Caco-2 (cell line): ENCODE data around the gene CDH13. TPM values are rescaled to one million over a fixed set of nuclear protein-coding genes. Genes with fewer than 3 reads are reported as not detected.

ENCODE experiments used
- BruUV-seq: library from RNA; stranded (reverse); fragments of 400-500 nt; replicated peaks from 2 replicates; lab custom pipeline; 2021; lab: Mats Ljungman, UMichigan
- CTCF ChIA-PET: fragments of 300-600 bp; sonication (Branson Sonifier 250); formaldehyde crosslinking; loops from one replicate; lab custom pipeline; 2022; ENCODE audit warnings: antibody characterized with exemption; lab: Charles Lee
- POLR2A ChIA-PET: fragments of 300-600 bp; sonication (Branson Sonifier 250); formaldehyde crosslinking; loops from one replicate; lab custom pipeline; 2022; ENCODE audit warnings: antibody characterized with exemption; lab: Charles Lee
- DNase-seq, 2 experiments: peaks; one replicate each; pipeline versions ENCODE4 v3.0.0 to v3.0.0-alpha.2; 2020 to 2022
- H3K27me3 ChIP-seq: replicated peaks from 2 replicates; pipeline ENCODE4 v1.6.0; 2011; ENCODE audit warnings: low read length; ENCODE audit not compliant: control insufficient read depth, insufficient read depth
- H3K36me3 ChIP-seq: 2 replicates; pipeline ENCODE4 v1.5.1; 2011; ENCODE audit warnings: low read length; ENCODE audit not compliant: control insufficient read depth, insufficient read depth
- H3K4me1 ChIP-seq: fragments of 250-450 bp; sonication (Bioruptor Pico); 2 replicates; pipeline ENCODE4 v1.5.1; 2020; ENCODE audit warnings: mild to moderate bottlenecking
- H3K4me3 ChIP-seq: 2 replicates; pipeline ENCODE4 v1.5.1; 2011; ENCODE audit warnings: low read depth, mild to moderate bottlenecking, control low read depth, low read length
- H3K9me3 ChIP-seq: fragments of 250-450 bp; sonication (Bioruptor Pico); 2 replicates; pipeline ENCODE4 v1.5.1; 2020; ENCODE audit warnings: mild to moderate bottlenecking, moderate library complexity
- H3K27ac Mint-ChIP-seq: one replicate; pipeline ENCODE4 v1.8.0; 2022; ENCODE audit warnings: mixed read lengths; ENCODE audit not compliant: unreplicated experiment
- H3K27me3 Mint-ChIP-seq: one replicate; pipeline ENCODE4 v1.8.0; 2022; ENCODE audit warnings: mixed read lengths; ENCODE audit not compliant: insufficient read depth, unreplicated experiment
- H3K36me3 Mint-ChIP-seq: one replicate; pipeline ENCODE4 v1.8.0; 2022; ENCODE audit warnings: mild to moderate bottlenecking, mixed read lengths; ENCODE audit not compliant: insufficient read depth, unreplicated experiment
- H3K4me1 Mint-ChIP-seq: one replicate; pipeline ENCODE4 v1.8.0; 2022; ENCODE audit warnings: low read depth, mixed read lengths; ENCODE audit not compliant: unreplicated experiment
- H3K4me3 Mint-ChIP-seq: one replicate; pipeline ENCODE4 v1.8.0; 2022; ENCODE audit warnings: mild to moderate bottlenecking, moderate library complexity, mixed read lengths; ENCODE audit not compliant: unreplicated experiment
- H3K9me3 Mint-ChIP-seq: one replicate; pipeline ENCODE4 v1.8.0; 2022; ENCODE audit warnings: mixed read lengths; ENCODE audit not compliant: unreplicated experiment
- CTCF ChIP-seq, 2 experiments: fragments of 200-600 bp in 1 of 2; IDR thresholded peaks; 1 replicate in 1 of 2; 2 replicates in 1 of 2; pipeline versions ENCODE4 v1.5.1 to v1.8.0; 2011 to 2022; ENCODE audit warnings: antibody characterized with exemption in 1 of 2, control low read depth in 1 of 2, inconsistent platforms in 1 of 2, low read depth in 1 of 2, low read length in 1 of 2, mild to moderate bottlenecking in 1 of 2, moderate library complexity in 1 of 2; ENCODE audit not compliant: insufficient read depth in 1 of 2, severe bottlenecking in 1 of 2, unreplicated experiment in 1 of 2
- intact Hi-C: fragments of 100-400 bp; cut with micrococcal nuclease; formaldehyde crosslinking; loops from one replicate; pipeline ENCODE4 v1.10.0; 2022; ENCODE audit not compliant: unreplicated experiment
- total RNA-seq: library from RNA; stranded (reverse); gene quantifications from 2 replicates; pipeline ENCODE4 v1.2.3, GENCODE V29; 2022

Gene CDH13
- total RNA-seq, 1 experiment from 2014 or later = 2.2 TPM

GRCh38 chr16:83817022-83817421 is 1190.3 kb downstream of the CDH13 start:
- Mint-ChIP-seq H3K4me3 (no peak overlapping the region), H3K27ac (no peak overlapping the region), H3K36me3 (peaks cover 15% of the 10 kb centered on the region), H3K4me1 (peaks cover 11% of the 10 kb centered on the region), H3K27me3 (peaks cover 4% of the 10 kb centered on the region), H3K9me3 (no peaks in the 10 kb centered on the region)
- Histone ChIP-seq H3K27me3 (no peaks in the 10 kb centered on the region), H3K4me1 (peaks cover 15% of the 10 kb centered on the region), H3K9me3 (no peaks in the 10 kb centered on the region), H3K4me3 (no peak overlapping the region), H3K36me3 (no peaks in the 10 kb centered on the region)
- POLR2A ChIA-PET = no interaction called here
- CTCF ChIA-PET = no interaction called here
- DNase-seq = no peak
- no TSS peak for BruUV-seq
- TF ChIP-seq CTCF (IDR thresholded peaks at IDR 0.05; ENCODE audit: insufficient read depth in 1 of 2, low read depth in 1 of 2, low read length in 1 of 2, severe bottlenecking in 1 of 2, unreplicated experiment in 1 of 2) = no peak
- intact Hi-C loops = no loop called here

- Histone ChIP-seq H3K9me3 (no peaks in the 10 kb centered on the region), H3K36me3 (no peaks in the 10 kb centered on the region), H3K4me1 (peaks cover 14% of the 10 kb centered on the region), H3K4me3 (no peak overlapping the region), H3K27me3 (no peaks in the 10 kb centered on the region)
- H3K4me1 Mint-ChIP-seq = peaks cover 15% of the 10 kb centered on the region
- peaks cover 2% of the 10 kb centered on the region for H3K36me3 Mint-ChIP-seq
- no TSS peak for BruUV-seq
- H3K27me3 Mint-ChIP-seq = peaks cover 4% of the 10 kb centered on the region
- CTCF ChIA-PET = no interaction called here
- POLR2A ChIA-PET = no interaction called here
- intact Hi-C loops = no loop called here
- no peak for DNase-seq
- H3K9me3 Mint-ChIP-seq = no peaks in the 10 kb centered on the region
- H3K4me3 Mint-ChIP-seq = no peak overlapping the region
- no peak for TF ChIP-seq CTCF (IDR thresholded peaks at IDR 0.05; ENCODE audit: insufficient read depth in 1 of 2, low read depth in 1 of 2, low read length in 1 of 2, severe bottlenecking in 1 of 2, unreplicated experiment in 1 of 2)
- no peak overlapping the region for H3K27ac Mint-ChIP-seq
These were observed 1191.5 kb downstream of the CDH13 start for GRCh38 chr16:83818276-83818675.

- Histone ChIP-seq H3K9me3 (no peaks in the 10 kb centered on the region), H3K4me3 (no peak overlapping the region), H3K36me3 (no peaks in the 10 kb centered on the region), H3K27me3 (no peaks in the 10 kb centered on the region), H3K4me1 (peaks cover 3% of the 10 kb centered on the region)
- H3K27me3 Mint-ChIP-seq = peaks cover 4% of the 10 kb centered on the region
- ChIA-PET POLR2A (no interaction called here), CTCF (interaction anchor here (0.6 kb wide), 1 partner anchor 76 kb away, joined by 4 read pairs; no protein-coding TSS in a partner anchor)
- no peak for DNase-seq
- no peak for TF ChIP-seq CTCF (IDR thresholded peaks at IDR 0.05; ENCODE audit: insufficient read depth in 1 of 2, low read depth in 1 of 2, low read length in 1 of 2, severe bottlenecking in 1 of 2, unreplicated experiment in 1 of 2)
- BruUV-seq = no TSS peak
- peaks cover 6% of the 10 kb centered on the region for H3K4me1 Mint-ChIP-seq
- no peaks in the 10 kb centered on the region for H3K36me3 Mint-ChIP-seq
- no peak overlapping the region for H3K4me3 Mint-ChIP-seq
- H3K9me3 Mint-ChIP-seq = no peaks in the 10 kb centered on the region
- no peak overlapping the region for H3K27ac Mint-ChIP-seq
- intact Hi-C loops = no loop called here
These were observed 1192.6 kb downstream of the CDH13 start for GRCh38 chr16:83819361-83819760.
